Neural cell (in vitro differentiated cells): ENCODE results near the gene FSHR. TPM values are rescaled to one million over a fixed set of nuclear protein-coding genes. Genes with fewer than 3 reads are reported as not detected.
A peak's percentile ranks its signal among the peaks of the same experiment; 100 is the strongest.

Experiments used
- H2AFZ ChIP-seq: fragments of 200-600, 300-800 bp; sonication (generic), shearing (Covaris generic); 2 replicates; pipeline ENCODE4 v1.6.0; 2014; ENCODE audit warnings: low read depth, mild to moderate bottlenecking, antibody characterized with exemption, low read length, moderate library complexity
- H3F3A ChIP-seq: fragments of 200-600 bp; shearing (Covaris generic); 2 replicates; pipeline ENCODE4 v1.6.1; 2016; ENCODE audit warnings: mild to moderate bottlenecking, moderate library complexity, mixed read lengths, antibody characterized with exemption, low read length; ENCODE audit not compliant: insufficient read depth, poor library complexity, severe bottlenecking
- H3K27ac ChIP-seq: fragments of 200-600, 300-800 bp; sonication (generic), shearing (Covaris generic); 2 replicates; pipeline ENCODE4 v1.5.1; 2014; ENCODE audit warnings: mild to moderate bottlenecking, low read length, moderate library complexity
- H3K27me3 ChIP-seq: fragments of 300-800, 200-600 bp; sonication (generic), shearing (Covaris generic); 2 replicates; pipeline ENCODE4 v1.6.0; 2014; ENCODE audit warnings: mild to moderate bottlenecking, low read depth, low read length, moderate library complexity; ENCODE audit not compliant: insufficient read depth
- H3K36me3 ChIP-seq: fragments of 300-800, 200-600 bp; sonication (generic), shearing (Covaris generic); 2 replicates; pipeline ENCODE4 v1.5.1; 2014; ENCODE audit warnings: mild to moderate bottlenecking, antibody characterized with exemption, low read length, moderate library complexity; ENCODE audit not compliant: insufficient read depth
- H3K4me2 ChIP-seq: fragments of 300-800, 200-600 bp; sonication (generic), shearing (Covaris generic); 2 replicates; pipeline ENCODE4 v1.6.0; 2014; ENCODE audit warnings: mild to moderate bottlenecking, low read length
- H3K4me3 ChIP-seq: fragments of 300-800, 200-600 bp; sonication (generic), shearing (Covaris generic); 2 replicates; pipeline ENCODE4 v1.5.1; 2014; ENCODE audit warnings: mild to moderate bottlenecking, low read length, moderate library complexity
- H3K79me2 ChIP-seq: fragments of 200-600 bp; shearing (Covaris generic); replicated peaks from 2 replicates; pipeline ENCODE4 v1.6.0; 2014; ENCODE audit warnings: mild to moderate bottlenecking, low read length, moderate library complexity; ENCODE audit not compliant: insufficient read depth
- H3K9ac ChIP-seq: fragments of 300-800, 200-600 bp; sonication (generic), shearing (Covaris generic); 2 replicates; pipeline ENCODE4 v1.6.1; 2016; ENCODE audit warnings: mild to moderate bottlenecking, low read length, mixed read lengths
- H3K9me2 ChIP-seq: fragments of 200-600 bp; shearing (Covaris generic); 2 replicates; pipeline ENCODE4 v1.6.1; 2016; ENCODE audit warnings: mild to moderate bottlenecking, low read length, mixed read lengths; ENCODE audit not compliant: insufficient read depth
- H3K9me3 ChIP-seq: fragments of 200-600, 300-800 bp; sonication (generic), shearing (Covaris generic); 2 replicates; pipeline ENCODE4 v1.6.1; 2016; ENCODE audit warnings: mild to moderate bottlenecking, mixed run types, low read length, moderate library complexity, mixed read lengths
- H4K20me1 ChIP-seq: fragments of 200-600 bp; shearing (Covaris generic); 2 replicates; pipeline ENCODE4 v1.6.1; 2016; ENCODE audit warnings: mild to moderate bottlenecking, mixed run types; ENCODE audit not compliant: insufficient read depth
- EP300 ChIP-seq: fragments of 450-650 bp; conservative IDR thresholded peaks from 2 replicates; pipeline ENCODE4 v1.6.1; 2014; ENCODE audit warnings: antibody characterized with exemption, mild to moderate bottlenecking, moderate library complexity; ENCODE audit not compliant: poor library complexity, severe bottlenecking
- EZH2 ChIP-seq: fragments of 200-600, 300-800 bp; shearing (Covaris generic), sonication (generic); IDR thresholded peaks from 2 replicates; pipeline ENCODE4 v1.6.1; 2014; ENCODE audit warnings: antibody characterized with exemption, low read length, borderline replicate concordance, mild to moderate bottlenecking; ENCODE audit not compliant: insufficient read depth, poor library complexity, severe bottlenecking
- MXI1 ChIP-seq: fragments of 450-650 bp; conservative IDR thresholded peaks from 2 replicates; pipeline ENCODE4 v1.6.1; 2014; ENCODE audit warnings: antibody characterized with exemption, mild to moderate bottlenecking; ENCODE audit not compliant: poor library complexity, severe bottlenecking
- POLR2AphosphoS5 ChIP-seq: IDR thresholded peaks from 2 replicates; pipeline ENCODE4 v1.6.1; 2012
- RAD21 ChIP-seq: fragments of 450-650 bp; conservative IDR thresholded peaks from 2 replicates; pipeline ENCODE4 v1.6.1; 2014; ENCODE audit warnings: antibody characterized with exemption, mild to moderate bottlenecking, moderate library complexity
- REST ChIP-seq: IDR thresholded peaks from 2 replicates; pipeline ENCODE4 v1.6.1; 2012; ENCODE audit warnings: borderline replicate concordance
- SMC3 ChIP-seq: fragments of 450-650 bp; conservative IDR thresholded peaks from 2 replicates; pipeline ENCODE4 v1.6.1; 2014; ENCODE audit warnings: antibody characterized with exemption, mild to moderate bottlenecking, moderate library complexity; ENCODE audit not compliant: poor library complexity
- TAF1 ChIP-seq: IDR thresholded peaks from 2 replicates; pipeline ENCODE4 v1.6.1; 2012; ENCODE audit warnings: low read depth
- polyA plus RNA-seq: library from polyadenylated mRNA; depleted of rRNA; stranded (reverse); fragments of >200 nt; gene quantifications from 2 replicates; pipeline ENCODE4 v1.2.3, GENCODE V29; 2014
- TF ChIP-seq, protein P1 (sequence below): fragments of 450-650 bp; IDR thresholded peaks from 2 replicates; pipeline ENCODE4 v1.5.1; 2014; ENCODE audit warnings: antibody characterized with exemption, mild to moderate bottlenecking, moderate library complexity; ENCODE audit not compliant: poor library complexity, severe bottlenecking

The FSHR gene
- polyA plus RNA-seq, 1 donor from 2014 or later, result not detected

- H2AFZ ChIP-seq, result no peak overlapping the region
- H3K36me3 ChIP-seq, result no peaks in the 10 kb centered on the region
- H3F3A ChIP-seq, result no peaks in the 10 kb centered on the region
- no peaks in the 10 kb centered on the region for H3K9me2 ChIP-seq
- H3K27me3 ChIP-seq, result no peaks in the 10 kb centered on the region
- H3K9ac ChIP-seq, result no peak overlapping the region
- no peak overlapping the region for H3K4me2 ChIP-seq
- no peaks in the 10 kb centered on the region for H4K20me1 ChIP-seq
- H3K4me3 ChIP-seq, result no peak overlapping the region
- H3K9me3 ChIP-seq, result no peaks in the 10 kb centered on the region
- no peaks in the 10 kb centered on the region for H3K79me2 ChIP-seq
- TF ChIP-seq, protein P1, sequence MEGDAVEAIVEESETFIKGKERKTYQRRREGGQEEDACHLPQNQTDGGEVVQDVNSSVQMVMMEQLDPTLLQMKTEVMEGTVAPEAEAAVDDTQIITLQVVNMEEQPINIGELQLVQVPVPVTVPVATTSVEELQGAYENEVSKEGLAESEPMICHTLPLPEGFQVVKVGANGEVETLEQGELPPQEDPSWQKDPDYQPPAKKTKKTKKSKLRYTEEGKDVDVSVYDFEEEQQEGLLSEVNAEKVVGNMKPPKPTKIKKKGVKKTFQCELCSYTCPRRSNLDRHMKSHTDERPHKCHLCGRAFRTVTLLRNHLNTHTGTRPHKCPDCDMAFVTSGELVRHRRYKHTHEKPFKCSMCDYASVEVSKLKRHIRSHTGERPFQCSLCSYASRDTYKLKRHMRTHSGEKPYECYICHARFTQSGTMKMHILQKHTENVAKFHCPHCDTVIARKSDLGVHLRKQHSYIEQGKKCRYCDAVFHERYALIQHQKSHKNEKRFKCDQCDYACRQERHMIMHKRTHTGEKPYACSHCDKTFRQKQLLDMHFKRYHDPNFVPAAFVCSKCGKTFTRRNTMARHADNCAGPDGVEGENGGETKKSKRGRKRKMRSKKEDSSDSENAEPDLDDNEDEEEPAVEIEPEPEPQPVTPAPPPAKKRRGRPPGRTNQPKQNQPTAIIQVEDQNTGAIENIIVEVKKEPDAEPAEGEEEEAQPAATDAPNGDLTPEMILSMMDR, result no peak
- TF ChIP-seq SMC3, result no peak
- TF ChIP-seq EP300, result no peak
- no peak for TF ChIP-seq MXI1
- no peak for TF ChIP-seq TAF1
- TF ChIP-seq EZH2, result no peak
- no peak for TF ChIP-seq REST
- no peak for TF ChIP-seq RAD21
- TF ChIP-seq POLR2AphosphoS5, result no peak
- no peak overlapping the region for H3K27ac ChIP-seq
Observed at GRCh38 chr2:49113046-49113445, 41.3 kb downstream of the FSHR start.

GRCh38 chr2:49111456-49111855 lies 42.9 kb downstream of the FSHR start:
- Histone ChIP-seq H3K36me3 (no peaks in the 10 kb centered on the region), H3K9me2 (no peaks in the 10 kb centered on the region), H3K9ac (no peak overlapping the region), H4K20me1 (no peaks in the 10 kb centered on the region), H2AFZ (no peak overlapping the region), H3K4me2 (no peak overlapping the region), H3K4me3 (no peak overlapping the region), H3F3A (no peaks in the 10 kb centered on the region), H3K27me3 (no peaks in the 10 kb centered on the region), H3K9me3 (no peaks in the 10 kb centered on the region), H3K27ac (peak overlapping the region; percentile 17), H3K79me2 (no peaks in the 10 kb centered on the region)
- peak; percentile 11 for TF ChIP-seq POLR2AphosphoS5
- no peak for TF ChIP-seq EZH2

- Histone ChIP-seq H2AFZ (no peak overlapping the region), H3K9me2 (no peaks in the 10 kb centered on the region), H3F3A (no peaks in the 10 kb centered on the region), H3K4me3 (no peak overlapping the region), H3K27ac (peak overlapping the region; percentile 17), H3K4me2 (no peak overlapping the region), H3K9ac (no peak overlapping the region), H3K36me3 (no peaks in the 10 kb centered on the region), H3K79me2 (no peaks in the 10 kb centered on the region), H4K20me1 (no peaks in the 10 kb centered on the region), H3K27me3 (no peaks in the 10 kb centered on the region), H3K9me3 (no peaks in the 10 kb centered on the region)
- no peak for TF ChIP-seq SMC3
- no peak for TF ChIP-seq EZH2
- no peak for TF ChIP-seq TAF1
- TF ChIP-seq EP300, result no peak
- TF ChIP-seq, protein P1, result no peak
- no peak for TF ChIP-seq MXI1
- no peak for TF ChIP-seq POLR2AphosphoS5
- no peak for TF ChIP-seq REST
- TF ChIP-seq RAD21, result no peak
Observed at GRCh38 chr2:49111006-49111405, 43.3 kb downstream of the FSHR start.
